ENCODE measurements around the gene CDK11B.
"Not testable (repeated sequence)": the region's sequence is repeated elsewhere in the genome, so short reads cannot be mapped to it uniquely, and the experiment has no call there.

The CDK11B gene

DNA sequence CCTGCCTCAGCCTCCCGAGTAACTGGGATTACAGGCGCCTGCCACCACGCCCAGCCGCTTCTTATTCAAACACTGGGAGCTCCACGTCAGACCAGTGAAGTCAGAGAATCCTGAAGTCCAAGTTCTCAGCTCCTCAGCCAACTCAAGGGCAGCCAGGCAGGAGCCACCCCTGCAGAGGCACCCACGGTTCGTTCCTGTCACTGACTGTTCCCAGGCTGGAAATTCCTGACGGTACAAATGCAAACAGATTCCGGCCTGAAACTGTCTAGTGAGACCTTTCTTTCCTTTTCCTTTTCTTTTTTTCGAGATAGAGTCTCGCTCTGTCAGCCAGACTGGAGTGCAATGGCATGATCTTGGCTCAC, 22.1 kb upstream of the CDK11B start:
- DNase-seq, result no peak

GRCh38 chr1:1680031-1680911, 21.5 kb upstream of the CDK11B start:
- no peak for DNase-seq

DNA sequence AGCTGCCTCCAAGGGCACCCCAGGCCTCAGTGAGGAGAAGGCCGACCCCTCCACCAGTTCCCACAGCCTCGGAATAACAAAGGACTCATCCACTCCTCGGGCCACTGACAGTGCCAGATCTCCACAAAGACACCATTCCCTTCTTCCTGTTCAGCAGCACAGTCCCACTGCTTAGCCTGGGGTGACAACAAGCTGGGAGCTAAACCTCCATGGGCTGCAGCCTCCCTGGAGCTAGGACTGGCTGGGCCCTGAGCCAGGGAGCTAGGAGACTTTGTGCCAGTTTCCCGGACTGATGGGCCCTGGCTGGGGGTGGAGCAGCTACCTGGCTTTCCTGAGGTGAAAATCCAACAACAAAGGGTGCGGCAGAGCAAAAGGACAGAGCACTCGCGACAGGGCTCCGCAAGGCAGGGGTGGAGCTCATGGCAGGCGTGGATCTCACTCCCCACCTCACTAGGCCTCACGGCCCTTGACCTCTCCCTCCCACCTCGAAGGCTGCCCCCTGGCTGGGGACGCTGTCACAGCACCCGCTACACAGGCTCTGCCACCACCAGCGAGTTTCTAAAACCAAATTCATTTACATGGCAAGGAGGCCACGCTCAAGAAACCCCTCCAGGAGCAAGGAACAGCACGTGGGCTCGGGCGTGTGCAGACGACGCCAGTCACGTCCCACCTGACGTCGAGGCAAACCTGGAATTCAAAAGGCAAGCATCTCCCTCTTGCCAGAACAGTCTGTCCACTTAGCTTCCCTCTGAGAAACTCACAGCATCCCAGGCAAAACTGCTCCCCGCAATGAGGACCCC, 20.0 kb upstream of the CDK11B start:
- DNase-seq, result no peak

DNA sequence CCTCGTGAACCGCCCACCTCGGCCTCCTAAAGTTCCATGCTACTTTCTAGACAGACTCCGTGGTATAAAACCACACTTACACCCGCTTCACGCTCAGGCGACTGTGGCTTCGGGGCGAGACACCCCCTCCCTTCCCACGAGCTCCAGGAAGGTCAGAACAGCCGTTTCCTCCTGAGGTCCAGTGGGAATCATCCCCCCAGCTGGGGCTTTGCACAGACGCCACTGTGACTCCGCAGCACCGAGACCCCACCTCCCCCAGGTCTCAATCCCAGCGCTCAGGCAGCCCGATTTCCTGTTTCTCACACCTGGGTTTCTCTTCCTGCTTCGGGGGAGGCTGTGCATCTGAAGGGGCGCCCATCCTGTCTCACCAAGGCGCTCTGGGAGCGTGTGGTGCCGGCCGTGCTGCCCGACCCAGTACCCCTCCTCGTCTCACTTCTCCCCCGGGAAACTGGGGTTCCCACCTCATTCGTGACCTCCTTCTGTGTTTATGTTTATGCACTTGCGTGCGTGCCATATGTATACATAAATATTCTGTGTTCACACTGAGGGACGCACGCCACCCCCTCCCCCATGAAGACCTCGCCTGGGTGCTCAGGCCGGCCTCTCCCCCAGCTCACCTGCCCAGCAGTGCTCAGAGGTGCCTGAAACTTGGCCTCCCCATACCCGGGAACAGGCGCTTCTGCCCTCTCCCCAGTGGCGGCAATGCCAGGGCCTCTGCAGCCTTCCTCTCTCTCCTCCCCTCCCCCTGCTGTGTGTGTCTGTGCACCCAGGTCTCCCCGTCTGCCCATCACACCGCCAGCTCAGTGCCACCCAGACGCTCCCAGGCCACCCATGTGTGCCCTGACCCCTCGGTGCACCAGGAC, 19.1 kb upstream of the CDK11B start:
- no peak for DNase-seq

DNA sequence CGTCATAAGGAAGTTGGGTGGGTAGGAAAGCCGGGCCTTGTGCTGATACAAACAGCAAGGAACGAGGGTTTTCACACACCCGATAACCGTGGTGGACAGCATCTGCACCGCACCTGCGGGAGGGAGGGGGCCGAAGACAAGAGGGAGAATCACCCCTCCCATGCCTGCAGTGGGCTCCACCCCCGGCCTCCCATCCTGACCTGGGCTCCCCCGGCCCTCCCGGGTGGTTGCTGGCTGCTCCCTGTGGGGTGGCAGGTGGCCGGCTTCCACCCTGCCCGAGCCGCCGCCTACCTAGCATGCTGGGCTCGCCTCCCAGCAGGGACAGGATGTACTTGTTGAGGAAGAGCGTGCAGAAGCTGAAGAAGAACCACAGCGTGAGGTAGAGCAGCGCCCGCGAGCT, 17.3 kb upstream of the CDK11B start:
- not testable (repeated sequence) for DNase-seq

DNA sequence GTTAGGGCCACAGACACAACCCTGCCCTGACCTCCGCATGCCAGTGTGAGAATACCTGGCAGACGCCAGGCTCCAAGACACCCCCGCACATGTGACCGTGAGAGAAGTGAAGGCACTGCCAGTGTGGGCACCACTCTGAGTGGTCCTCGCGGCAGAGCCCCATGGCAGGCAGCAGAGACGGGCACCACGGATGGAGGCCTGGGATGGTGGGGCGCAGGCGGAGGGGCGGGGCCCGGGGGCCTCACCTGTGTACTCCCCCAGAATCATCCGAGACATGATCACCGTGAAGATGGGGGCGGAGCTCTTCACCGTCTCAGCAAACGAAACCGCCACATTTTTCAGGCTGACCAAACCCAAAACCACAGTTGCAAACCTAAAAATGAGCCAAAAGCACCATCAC, 16.4 kb upstream of the CDK11B start:
- DNase-seq, result not testable (repeated sequence)

DNA sequence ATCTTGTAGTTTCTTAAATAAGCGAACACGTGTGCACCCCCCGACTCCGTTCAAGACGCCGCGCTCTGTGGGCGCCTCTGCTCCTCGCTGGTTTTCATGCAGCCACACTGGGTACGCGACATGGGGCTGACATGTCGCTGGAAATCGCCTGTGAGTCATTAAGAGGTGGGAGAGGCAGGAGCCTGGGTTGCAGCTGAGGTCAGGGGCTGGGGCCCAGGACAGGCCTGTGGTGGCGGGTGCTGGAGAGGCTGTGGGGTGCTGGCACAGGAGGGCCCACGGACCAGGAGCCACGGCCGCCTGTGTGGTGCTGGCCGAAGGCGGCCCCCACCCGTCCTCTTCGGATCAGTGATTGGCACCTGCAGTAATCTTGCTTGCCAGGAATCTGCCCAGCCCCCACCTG, 16.0 kb upstream of the CDK11B start:
- not testable (repeated sequence) for DNase-seq

- DNase-seq, result no peak
Measured at GRCh38 chr1:1672181-1672965, 13.6 kb upstream of the CDK11B start.

- no peak for DNase-seq
Measured at GRCh38 chr1:1671365-1672119, 12.7 kb upstream of the CDK11B start.

GRCh38 chr1:1670866-1671265, 12.1 kb upstream of the CDK11B start:
- no peak for DNase-seq

DNA sequence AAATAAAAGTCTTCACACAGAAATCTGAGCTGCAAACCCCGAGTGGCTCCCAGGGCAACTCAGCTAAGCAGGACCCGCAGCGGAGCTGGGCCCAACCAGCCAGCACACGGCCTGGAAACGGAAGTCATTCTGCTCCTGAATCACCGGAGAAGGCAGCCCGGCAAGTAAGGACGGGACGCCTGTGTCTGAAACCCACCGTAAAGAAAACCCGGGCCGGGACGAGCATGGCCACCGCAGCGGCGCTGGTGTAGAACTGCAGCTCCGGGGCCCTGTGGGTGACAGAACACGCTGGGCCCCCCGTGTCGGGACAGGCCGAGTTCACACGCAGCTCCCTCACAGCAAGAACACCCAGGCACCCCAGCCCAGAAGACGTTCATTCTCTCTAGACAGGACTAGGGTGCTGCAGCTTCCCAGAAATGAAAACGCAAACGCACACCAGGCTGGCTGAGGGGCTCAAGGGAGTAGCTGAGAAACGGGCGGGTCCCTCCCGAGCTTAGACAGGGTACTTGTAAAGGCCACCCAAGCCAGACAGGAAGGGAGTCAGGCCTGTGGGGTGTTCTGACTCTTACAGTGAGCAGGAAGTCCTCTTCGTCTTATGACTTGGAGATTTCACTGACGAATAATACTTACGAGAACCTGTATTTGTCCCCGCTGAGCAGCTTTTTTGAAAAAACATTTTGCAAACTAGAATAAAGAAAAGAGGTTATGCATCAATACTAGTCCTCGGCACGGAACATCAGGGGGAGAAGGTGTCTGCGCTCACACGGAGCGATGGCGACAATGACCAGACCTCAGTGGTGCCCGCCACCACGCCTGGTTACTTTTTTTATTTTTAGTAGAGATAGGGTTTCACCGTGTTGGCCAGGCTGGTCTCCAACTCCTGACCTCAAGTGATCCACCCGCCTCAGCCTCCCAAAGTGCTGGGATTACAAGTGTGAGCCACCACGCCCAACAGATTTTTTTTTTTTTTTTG, 10.9 kb upstream of the CDK11B start:
- DNase-seq, result no peak

GRCh38 chr1:1666526-1666925, 7.7 kb upstream of the CDK11B start:
- DNase-seq, result no peak

DNA sequence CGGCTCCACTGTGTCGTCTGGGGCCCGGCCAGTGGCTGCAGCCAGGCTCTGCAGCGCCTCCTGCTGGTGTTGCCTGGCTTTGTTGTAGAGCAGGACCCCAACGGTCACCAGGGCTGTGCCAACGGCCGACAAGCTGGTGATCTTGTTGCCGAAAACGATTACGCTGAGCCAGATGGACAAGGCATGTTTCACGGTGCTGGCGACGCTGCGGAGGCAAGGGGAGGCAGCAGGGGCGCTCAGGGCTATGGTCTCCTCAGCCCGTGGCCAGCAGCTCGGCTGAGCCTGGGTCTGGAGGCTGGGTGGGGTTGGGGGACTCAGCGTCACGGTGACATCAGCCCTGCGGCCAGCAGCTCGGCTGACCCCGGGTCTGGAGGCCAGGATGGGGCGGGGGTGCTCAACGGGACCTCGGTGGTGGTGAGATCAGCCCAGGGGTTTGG, 7.0 kb upstream of the CDK11B start:
- no peak for DNase-seq

GRCh38 chr1:1664941-1665814, 6.4 kb upstream of the CDK11B start:
- no peak for DNase-seq

- not testable (repeated sequence) for DNase-seq
Measured at GRCh38 chr1:1664318-1664717, 5.5 kb upstream of the CDK11B start.

DNA sequence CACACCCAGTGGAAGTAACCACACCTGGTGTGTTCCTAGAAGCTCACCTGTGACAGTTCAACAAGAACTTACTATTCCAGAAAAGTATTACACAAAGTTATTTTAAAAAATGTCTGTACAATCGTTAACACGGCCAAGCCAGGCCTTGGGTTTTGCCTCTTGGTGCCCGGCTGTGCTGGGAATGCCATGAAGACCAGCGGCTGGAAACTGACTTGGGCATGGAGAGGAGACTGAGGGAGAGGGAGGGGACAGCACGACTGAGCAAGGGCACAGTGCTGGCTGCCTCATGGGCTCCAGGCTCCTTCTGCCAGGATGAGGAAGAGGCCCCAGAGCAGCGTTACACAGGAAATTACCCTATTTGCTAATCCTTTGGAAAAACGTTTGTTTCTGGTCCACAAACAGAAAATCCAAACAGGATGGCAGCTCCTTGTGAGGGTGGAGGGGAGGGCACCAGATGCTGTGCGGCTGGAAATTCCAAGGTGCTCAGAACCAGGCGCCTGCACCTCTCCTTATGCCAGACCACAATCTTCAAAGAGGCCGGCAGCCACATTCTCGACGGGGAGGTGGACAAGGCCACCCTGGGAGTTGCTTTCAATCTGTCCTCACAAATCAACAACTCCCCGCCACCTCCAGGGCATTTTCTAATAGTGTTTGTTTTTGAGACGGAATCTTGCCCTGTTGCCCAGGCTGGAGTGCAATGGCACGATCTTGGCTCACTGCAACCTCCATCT, 4.2 kb upstream of the CDK11B start:
- not testable (repeated sequence) for DNase-seq

GRCh38 chr1:1662392-1662791, 3.6 kb upstream of the CDK11B start:
- DNase-seq, result not testable (repeated sequence)

GRCh38 chr1:1648265-1648664, 10.5 kb downstream of the CDK11B start:
- DNase-seq, result not testable (repeated sequence)

All from NCI-H187 (cell line).